ENCODE results near the gene USP36. TPM values are rescaled to one million over a fixed set of nuclear protein-coding genes. Genes with fewer than 3 reads are reported as not detected.

The USP36 gene
- total RNA-seq, 1 experiment from 2014 or later: 74.0 TPM

GRCh38 chr17:78793968-78794367 lies 46.6 kb downstream of the USP36 start:
- Mint-ChIP-seq H3K36me3 (peaks cover 56% of the 10 kb centered on the region), H3K4me1 (peaks cover 4% of the 10 kb centered on the region), H3K27me3 (ENCODE audit: low read depth) (no peaks in the 10 kb centered on the region), H3K9me3 (no peaks in the 10 kb centered on the region), H3K4me3 (no peak overlapping the region), H3K27ac (peak overlapping the region; percentile 71)
- POLR2A ChIA-PET: no interaction called here
- CTCF ChIA-PET: no interaction called here
- TF ChIP-seq ATF1 (CRISPR knock-in tag; IDR thresholded peaks at IDR 0.05) (no peak), ZNF425 (CRISPR knock-in tag; conservative IDR thresholded peaks at IDR 0.05) (no peak), ZNF121 (CRISPR knock-in tag; IDR thresholded peaks at IDR 0.05) (no peak), PRRX2 (CRISPR knock-in tag; IDR thresholded peaks at IDR 0.05) (no peak), ELF4 (CRISPR knock-in tag; IDR thresholded peaks at IDR 0.05; ENCODE audit: low read depth) (no peak), RELA (CRISPR knock-in tag; IDR thresholded peaks at IDR 0.05; ENCODE audit: borderline replicate concordance) (no peak), SP1 (CRISPR knock-in tag; conservative IDR thresholded peaks at IDR 0.05) (no peak), ZNF416 (CRISPR knock-in tag; IDR thresholded peaks at IDR 0.05) (no peak), ZNF232 (CRISPR knock-in tag; IDR thresholded peaks at IDR 0.05) (no peak)
- ATAC-seq: no peak
- DNase-seq (ENCODE audit: low spot score): no peak

GRCh38 chr17:78793415-78793814 lies 47.2 kb downstream of the USP36 start:
- Mint-ChIP-seq H3K4me3 (no peak overlapping the region), H3K4me1 (peaks cover 4% of the 10 kb centered on the region), H3K27ac (peak overlapping the region; percentile 71; the same call in 1 of the 2 replicates), H3K36me3 (peaks cover 51% of the 10 kb centered on the region), H3K9me3 (no peaks in the 10 kb centered on the region), H3K27me3 (ENCODE audit: low read depth) (no peaks in the 10 kb centered on the region)
- DNase-seq (ENCODE audit: low spot score) (no peak), ATAC-seq (no peak)
- POLR2A ChIA-PET: no interaction called here
- no peak for TF ChIP-seq ZNF532 (CRISPR knock-in tag; IDR thresholded peaks at IDR 0.05; ENCODE audit: borderline replicate concordance)
- no peak for TF ChIP-seq USF1 (CRISPR knock-in tag; IDR thresholded peaks at IDR 0.05)
- CTCF ChIA-PET: no interaction called here

GRCh38 chr17:78791840-78792709 lies 48.5 kb downstream of the USP36 start:
- POLR2A ChIA-PET: no interaction called here
- TF ChIP-seq MAX (CRISPR knock-in tag; IDR thresholded peaks at IDR 0.05): no peak
- no peak for TF ChIP-seq FOXP1 (CRISPR knock-in tag; IDR thresholded peaks at IDR 0.05; ENCODE audit: borderline replicate concordance)
- no peak for TF ChIP-seq ATF6 (CRISPR knock-in tag; IDR thresholded peaks at IDR 0.05)
- H3K4me3 Mint-ChIP-seq: no peak overlapping the region
- ATAC-seq (no peak), DNase-seq (ENCODE audit: low spot score) (no peak)
- H3K9me3 Mint-ChIP-seq: no peaks in the 10 kb centered on the region
- peaks cover 7% of the 10 kb centered on the region for H3K4me1 Mint-ChIP-seq
- H3K36me3 Mint-ChIP-seq: peaks cover 48% of the 10 kb centered on the region
- peak overlapping the region; percentile 80 for H3K27ac Mint-ChIP-seq
- H3K27me3 Mint-ChIP-seq (ENCODE audit: low read depth): no peaks in the 10 kb centered on the region
- CTCF ChIA-PET: no interaction called here
